Activated CD8-positive, alpha-beta T cell treated with anti-CD3 and anti-CD28 coated beads for 36 hours (primary cell): ENCODE measurements around the gene THRB. TPM values are rescaled to one million over a fixed set of nuclear protein-coding genes. Genes with fewer than 3 reads are reported as not detected.

Source experiments
- ATAC-seq: fragments of 200-7000 bp; cut with Tn5 transposase; one replicate; pipeline ENCODE4 v1.10.0; 2021; ENCODE audit warnings: mild to moderate bottlenecking, moderate library complexity
- CTCF ChIA-PET: fragments of 350-600 bp; sonication (Branson Sonifier 250); formaldehyde crosslinking; loops from one replicate; lab custom pipeline; 2021; ENCODE audit warnings: antibody characterized with exemption; lab: Charles Lee
- POLR2A ChIA-PET: fragments of 350-600 bp; sonication (Branson Sonifier 250); formaldehyde crosslinking; loops from one replicate; lab custom pipeline; 2021; ENCODE audit warnings: antibody characterized with exemption; lab: Charles Lee
- DNase-seq: peaks from one replicate; pipeline ENCODE4 v3.0.0-alpha.2; 2020
- H3K27ac Mint-ChIP-seq: one replicate; pipeline ENCODE4 v1.8.0; 2021; ENCODE audit warnings: mild to moderate bottlenecking, mixed read lengths
- H3K27me3 Mint-ChIP-seq: one replicate; pipeline ENCODE4 v1.8.0; 2021; ENCODE audit warnings: mixed read lengths
- H3K36me3 Mint-ChIP-seq: one replicate; pipeline ENCODE4 v1.8.0; 2021; ENCODE audit warnings: low read depth, mixed read lengths
- H3K4me1 Mint-ChIP-seq: one replicate; pipeline ENCODE4 v1.8.0; 2021; ENCODE audit warnings: low read depth, mixed read lengths
- H3K4me3 Mint-ChIP-seq: one replicate; pipeline ENCODE4 v1.8.0; 2021; ENCODE audit warnings: mild to moderate bottlenecking, moderate library complexity, mixed read lengths
- H3K9me3 Mint-ChIP-seq: one replicate; pipeline ENCODE4 v1.8.0; 2021; ENCODE audit warnings: mixed read lengths
- intact Hi-C: fragments of 100-400 bp; cut with micrococcal nuclease; formaldehyde crosslinking; loops from one replicate; pipeline ENCODE4 v1.10.0; 2022
- total RNA-seq, 2 experiments: library from RNA; stranded (reverse); gene quantifications; one replicate each; pipeline ENCODE4 v1.2.3, GENCODE V29; 2021
- TF ChIP-seq, protein P1 (sequence below): fragments of 200-600 bp; IDR thresholded peaks from one replicate; pipeline ENCODE4 v1.8.0; 2022; ENCODE audit warnings: antibody characterized with exemption, mild to moderate bottlenecking

THRB gene
- total RNA-seq, 2 experiments from 2014 or later: not detected

DNA sequence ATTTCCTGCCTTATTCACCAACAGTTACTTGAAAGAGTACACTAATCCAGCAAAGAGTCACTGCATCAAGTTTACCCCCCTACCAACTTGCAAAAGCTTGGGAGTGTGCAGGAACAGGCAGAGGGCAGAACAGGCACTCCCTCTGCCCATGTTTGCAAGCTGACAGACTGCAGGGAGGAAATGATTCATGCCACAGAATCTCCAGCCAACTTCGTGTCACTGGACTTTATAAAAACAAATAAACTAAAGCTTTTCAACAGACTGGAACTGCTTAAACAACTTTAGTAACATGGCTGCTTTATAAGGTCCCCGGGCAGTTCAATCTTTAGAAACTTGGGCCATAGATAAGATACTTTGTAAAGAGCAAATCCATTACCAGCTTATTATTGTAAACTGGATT lies 129.5 kb downstream of the THRB start:
- CTCF ChIA-PET: no interaction called here

DNA sequence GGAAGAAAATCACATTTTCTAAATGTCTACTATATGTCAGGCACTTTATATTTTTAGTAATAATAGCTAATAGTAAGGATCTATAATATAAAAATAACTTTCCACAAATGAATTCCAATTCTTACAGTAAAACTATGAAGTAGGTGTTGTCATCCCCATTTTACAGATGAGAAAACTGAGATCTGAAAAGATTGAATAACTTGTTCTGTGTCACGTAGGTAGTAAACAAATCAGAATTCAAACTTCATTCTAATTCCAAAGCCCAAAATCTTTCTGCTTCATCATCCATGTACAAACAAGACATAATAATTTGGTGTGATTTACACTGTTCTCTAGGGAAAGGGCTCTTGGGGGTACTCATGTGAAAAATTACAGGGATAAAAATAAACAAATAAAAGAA lies 130.3 kb downstream of the THRB start:
- intact Hi-C loops: no loop called here
- H3K27ac Mint-ChIP-seq: no peak overlapping the region
- TF ChIP-seq, protein P1, sequence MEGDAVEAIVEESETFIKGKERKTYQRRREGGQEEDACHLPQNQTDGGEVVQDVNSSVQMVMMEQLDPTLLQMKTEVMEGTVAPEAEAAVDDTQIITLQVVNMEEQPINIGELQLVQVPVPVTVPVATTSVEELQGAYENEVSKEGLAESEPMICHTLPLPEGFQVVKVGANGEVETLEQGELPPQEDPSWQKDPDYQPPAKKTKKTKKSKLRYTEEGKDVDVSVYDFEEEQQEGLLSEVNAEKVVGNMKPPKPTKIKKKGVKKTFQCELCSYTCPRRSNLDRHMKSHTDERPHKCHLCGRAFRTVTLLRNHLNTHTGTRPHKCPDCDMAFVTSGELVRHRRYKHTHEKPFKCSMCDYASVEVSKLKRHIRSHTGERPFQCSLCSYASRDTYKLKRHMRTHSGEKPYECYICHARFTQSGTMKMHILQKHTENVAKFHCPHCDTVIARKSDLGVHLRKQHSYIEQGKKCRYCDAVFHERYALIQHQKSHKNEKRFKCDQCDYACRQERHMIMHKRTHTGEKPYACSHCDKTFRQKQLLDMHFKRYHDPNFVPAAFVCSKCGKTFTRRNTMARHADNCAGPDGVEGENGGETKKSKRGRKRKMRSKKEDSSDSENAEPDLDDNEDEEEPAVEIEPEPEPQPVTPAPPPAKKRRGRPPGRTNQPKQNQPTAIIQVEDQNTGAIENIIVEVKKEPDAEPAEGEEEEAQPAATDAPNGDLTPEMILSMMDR: no peak

More for the DNA sequence above, 129.5 kb downstream of the THRB start:
- H3K4me1 Mint-ChIP-seq: no peaks in the 10 kb centered on the region
- TF ChIP-seq, protein P1: no peak
- H3K9me3 Mint-ChIP-seq: no peaks in the 10 kb centered on the region
- intact Hi-C loops: no loop called here
- H3K36me3 Mint-ChIP-seq: no peaks in the 10 kb centered on the region
- ATAC-seq (no peak), DNase-seq (no peak)
- H3K27me3 Mint-ChIP-seq: peaks cover 1% of the 10 kb centered on the region
- no peak overlapping the region for H3K4me3 Mint-ChIP-seq
- POLR2A ChIA-PET: no interaction called here
- H3K27ac Mint-ChIP-seq: no peak overlapping the region

DNA sequence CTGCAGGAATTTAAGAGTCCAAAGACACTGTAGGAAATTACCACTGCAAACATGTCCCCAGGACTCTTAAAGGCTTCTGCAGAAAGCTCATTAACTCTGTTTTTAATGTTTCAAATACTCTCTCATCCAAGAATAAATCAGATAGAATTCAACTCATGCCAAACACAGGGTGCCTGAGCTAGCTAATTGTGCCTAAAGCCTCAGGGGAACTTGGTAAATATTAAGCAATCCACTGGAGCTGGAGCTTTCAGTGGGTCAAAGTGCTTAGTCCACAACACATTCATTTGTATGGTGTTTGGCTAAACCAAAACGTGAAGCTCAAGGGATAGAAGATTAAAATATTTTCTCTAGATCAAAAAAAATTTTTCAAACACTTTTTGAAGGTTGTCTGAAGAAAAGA lies 131.4 kb downstream of the THRB start:
- Mint-ChIP-seq H3K27ac (no peak overlapping the region), H3K4me3 (no peak overlapping the region), H3K27me3 (peaks cover 1% of the 10 kb centered on the region), H3K9me3 (no peaks in the 10 kb centered on the region), H3K4me1 (no peaks in the 10 kb centered on the region), H3K36me3 (no peaks in the 10 kb centered on the region)
- ChIA-PET CTCF (no interaction called here), POLR2A (no interaction called here)
- DNase-seq (no peak), ATAC-seq (no peak)
- intact Hi-C loops: no loop called here
- TF ChIP-seq, protein P1: no peak

More for the DNA sequence above, 130.3 kb downstream of the THRB start:
- H3K4me3 Mint-ChIP-seq: no peak overlapping the region
- POLR2A ChIA-PET: no interaction called here
- DNase-seq: no peak
- ATAC-seq: no peak
- H3K9me3 Mint-ChIP-seq: no peaks in the 10 kb centered on the region
- no peaks in the 10 kb centered on the region for H3K36me3 Mint-ChIP-seq
- peaks cover 1% of the 10 kb centered on the region for H3K27me3 Mint-ChIP-seq
- CTCF ChIA-PET: no interaction called here
- H3K4me1 Mint-ChIP-seq: no peaks in the 10 kb centered on the region

DNA sequence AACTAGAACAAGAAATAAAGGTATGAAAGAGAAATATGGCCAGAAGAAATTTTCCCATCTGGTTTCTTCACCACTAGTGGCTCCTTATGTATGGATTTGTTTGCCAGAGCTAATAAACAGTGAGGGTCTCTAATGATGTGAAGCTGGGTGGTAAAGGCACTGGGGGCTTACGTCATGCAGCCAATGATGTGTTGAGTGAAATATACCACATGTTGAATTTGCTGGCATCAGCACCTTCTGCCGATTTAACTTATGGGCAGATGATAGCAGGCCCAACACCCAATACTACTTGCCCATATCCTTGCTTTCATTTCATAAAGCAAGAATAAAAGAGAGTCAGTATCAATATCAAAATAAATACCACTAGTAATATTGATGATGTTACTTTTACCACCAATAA lies 133.0 kb downstream of the THRB start:
- TF ChIP-seq, protein P1: no peak
- H3K4me1 Mint-ChIP-seq: no peaks in the 10 kb centered on the region
- H3K4me3 Mint-ChIP-seq: no peak overlapping the region
- peaks cover 1% of the 10 kb centered on the region for H3K27me3 Mint-ChIP-seq
- no peak for DNase-seq
- H3K27ac Mint-ChIP-seq: no peak overlapping the region
- ChIA-PET CTCF (no interaction called here), POLR2A (no interaction called here)
- H3K36me3 Mint-ChIP-seq: no peaks in the 10 kb centered on the region
- intact Hi-C loops: no loop called here
- H3K9me3 Mint-ChIP-seq: no peaks in the 10 kb centered on the region
- no peak for ATAC-seq

DNA sequence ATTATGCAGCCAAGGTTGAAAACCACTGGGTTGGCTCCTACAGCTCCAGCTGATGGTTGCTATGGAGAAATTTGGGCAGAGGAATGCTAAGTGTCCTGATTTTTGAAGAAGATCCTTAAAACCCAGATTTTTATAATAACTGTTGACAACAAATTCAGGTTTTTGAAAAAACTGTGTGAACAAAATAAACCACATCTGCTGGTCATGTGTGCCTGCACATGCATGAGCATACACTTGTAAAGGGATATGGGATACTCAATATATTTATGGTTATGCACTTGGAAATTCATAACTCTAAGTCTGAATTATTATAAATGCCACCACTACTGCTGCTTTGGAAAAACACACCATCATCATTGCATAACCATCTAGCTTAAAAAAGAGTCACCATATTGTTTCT lies 133.7 kb downstream of the THRB start:
- DNase-seq (no peak), ATAC-seq (no peak)
- ChIA-PET POLR2A (no interaction called here), CTCF (no interaction called here)
- Mint-ChIP-seq H3K36me3 (no peaks in the 10 kb centered on the region), H3K9me3 (no peaks in the 10 kb centered on the region), H3K4me1 (no peaks in the 10 kb centered on the region), H3K27ac (no peak overlapping the region), H3K4me3 (no peak overlapping the region), H3K27me3 (peaks cover 1% of the 10 kb centered on the region)
- intact Hi-C loops: no loop called here
- TF ChIP-seq, protein P1: no peak
